GM13977 (cell line): Measurements from ENCODE around the gene SFT2D3.

ENCODE experiments used
- DNase-seq: peaks from one replicate; pipeline ENCODE4 v3.0.0; 2012; ENCODE audit warnings: low spot score
- CTCF ChIP-seq: IDR thresholded peaks from 2 replicates; pipeline ENCODE4 v1.5.1; 2012; ENCODE audit warnings: mild to moderate bottlenecking, control low read depth; ENCODE audit not compliant: insufficient read depth; ENCODE audit errors: extremely low read depth, missing control alignments
- in situ Hi-C: fragments of 300-500 bp; cut with MboI; formaldehyde crosslinking; loops from one replicate; pipeline ENCODE4 v1.12.0; 2022; ENCODE audit warnings: low sequenced_read_pairs, low pct_unique_long_range_greater_than_20kb, mixed read lengths, inconsistent platforms; ENCODE audit not compliant: unreplicated experiment

SFT2D3 gene

GRCh38 chr2:127660291-127660578 lies 41.1 kb upstream of the SFT2D3 start:
- TF ChIP-seq CTCF: no peak
- in situ Hi-C loops: no loop called here
- DNase-seq: no peak

GRCh38 chr2:127661072-127661649 lies 40.1 kb upstream of the SFT2D3 start:
- DNase-seq: no peak
- no peak for TF ChIP-seq CTCF
- in situ Hi-C loops: no loop called here

GRCh38 chr2:127661949-127662510 lies 39.3 kb upstream of the SFT2D3 start:
- no peak for DNase-seq
- in situ Hi-C loops: no loop called here
- TF ChIP-seq CTCF: no peak

GRCh38 chr2:127662937-127663565 lies 38.2 kb upstream of the SFT2D3 start:
- TF ChIP-seq CTCF: no peak
- DNase-seq: no peak
- in situ Hi-C loops: no loop called here

GRCh38 chr2:127663566-127664064 lies 37.7 kb upstream of the SFT2D3 start:
- in situ Hi-C loops: no loop called here
- DNase-seq: no peak
- no peak for TF ChIP-seq CTCF

GRCh38 chr2:127664065-127664894 lies 37.0 kb upstream of the SFT2D3 start:
- no peak for DNase-seq
- no peak for TF ChIP-seq CTCF
- in situ Hi-C loops: no loop called here
